ENCODE measurements around the gene SPAG17. TPM values are rescaled to one million over a fixed set of nuclear protein-coding genes. Genes with fewer than 3 reads are reported as not detected.

Gene SPAG17
- total RNA-seq, 1 experiment from 2014 or later, result not detected

DNA sequence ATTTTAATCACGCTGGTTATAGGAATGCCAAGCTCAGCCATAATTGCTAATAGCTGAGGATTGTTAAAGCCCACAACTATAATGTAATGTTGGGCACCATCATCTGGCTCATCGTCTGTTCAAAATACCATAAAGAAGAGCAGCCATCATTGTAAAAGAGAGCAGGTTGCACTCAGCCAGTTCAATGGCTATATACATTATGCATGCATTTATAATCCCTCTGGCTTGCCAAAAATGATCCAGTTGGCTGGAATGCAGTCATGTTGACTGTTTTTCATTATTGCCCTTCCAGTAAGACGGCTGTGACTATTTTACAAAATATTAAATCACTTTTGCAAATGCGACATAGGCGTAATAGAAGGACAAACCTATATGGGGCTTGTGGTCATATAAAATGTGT, 85.3 kb downstream of the SPAG17 start:
- ChIA-PET POLR2A (no interaction called here), RAD21 (ENCODE audit: low non-redundant PET in 1 of 2, low total read pairs in 2 of 2, uncharacterized antibody in 2 of 2, unreplicated experiment in 2 of 2) (no interaction called here), CTCF (no interaction called here)
- Histone ChIP-seq H2AFZ (ENCODE audit: low read depth, low read length, poor library complexity, severe bottlenecking) (no peak overlapping the region), H3K36me3 (ENCODE audit: control insufficient read depth in 1 of 2, insufficient read depth in 2 of 2, low read length in 2 of 2) (no peaks in the 10 kb centered on the region), H4K20me1 (ENCODE audit: insufficient read depth) (no peaks in the 10 kb centered on the region), H3K4me3 (replicated peaks in 1 of 2; ENCODE audit: low read depth in 1 of 2, low read length in 2 of 2) (no peak overlapping the region), H3K9me2 (ENCODE audit: insufficient read depth) (no peaks in the 10 kb centered on the region), H3K79me2 (ENCODE audit: insufficient read depth, low read length) (no peaks in the 10 kb centered on the region), H3K9ac (ENCODE audit: low read length) (no peak overlapping the region), H3K4me1 (ENCODE audit: control insufficient read depth in 1 of 2, insufficient read depth in 2 of 2, low read length in 2 of 2) (no peaks in the 10 kb centered on the region), H3K27ac (ENCODE audit: low read depth, low read length) (no peak overlapping the region), H3K9me3 (ENCODE audit: control insufficient read depth in 1 of 2, insufficient read depth in 1 of 2, low read depth in 1 of 2, low read length in 2 of 2) (no peaks in the 10 kb centered on the region), H3K4me2 (ENCODE audit: low read length) (no peak overlapping the region), H3K27me3 (ENCODE audit: insufficient read depth, low read length) (peaks cover 25% of the 10 kb centered on the region)
- intact Hi-C loops (cut with micrococcal nuclease), result no loop called here
- ATAC-seq, result no peak
- no TSS peak for BruUV-seq (replicated peaks)
- TF ChIP-seq ZFX (IDR thresholded peaks at IDR 0.05) (no peak), EZH2 (IDR thresholded peaks at IDR 0.05) (no peak), ELF1 (IDR thresholded peaks at IDR 0.05; ENCODE audit: borderline replicate concordance, low read depth) (no peak), JUND (IDR thresholded peaks at IDR 0.05) (no peak), CEBPB (IDR thresholded peaks at IDR 0.05; ENCODE audit: low read depth) (no peak)
- TF ChIP-seq, protein P1, sequence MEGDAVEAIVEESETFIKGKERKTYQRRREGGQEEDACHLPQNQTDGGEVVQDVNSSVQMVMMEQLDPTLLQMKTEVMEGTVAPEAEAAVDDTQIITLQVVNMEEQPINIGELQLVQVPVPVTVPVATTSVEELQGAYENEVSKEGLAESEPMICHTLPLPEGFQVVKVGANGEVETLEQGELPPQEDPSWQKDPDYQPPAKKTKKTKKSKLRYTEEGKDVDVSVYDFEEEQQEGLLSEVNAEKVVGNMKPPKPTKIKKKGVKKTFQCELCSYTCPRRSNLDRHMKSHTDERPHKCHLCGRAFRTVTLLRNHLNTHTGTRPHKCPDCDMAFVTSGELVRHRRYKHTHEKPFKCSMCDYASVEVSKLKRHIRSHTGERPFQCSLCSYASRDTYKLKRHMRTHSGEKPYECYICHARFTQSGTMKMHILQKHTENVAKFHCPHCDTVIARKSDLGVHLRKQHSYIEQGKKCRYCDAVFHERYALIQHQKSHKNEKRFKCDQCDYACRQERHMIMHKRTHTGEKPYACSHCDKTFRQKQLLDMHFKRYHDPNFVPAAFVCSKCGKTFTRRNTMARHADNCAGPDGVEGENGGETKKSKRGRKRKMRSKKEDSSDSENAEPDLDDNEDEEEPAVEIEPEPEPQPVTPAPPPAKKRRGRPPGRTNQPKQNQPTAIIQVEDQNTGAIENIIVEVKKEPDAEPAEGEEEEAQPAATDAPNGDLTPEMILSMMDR (IDR thresholded peaks at IDR 0.05 in 2 of 3, conservative IDR thresholded peaks at IDR 0.05 in 1 of 3; ENCODE audit: borderline replicate concordance in 1 of 3, insufficient read depth in 1 of 3, low read depth in 2 of 3, low read length in 2 of 3), result no peak
- TF ChIP-seq, protein P2, sequence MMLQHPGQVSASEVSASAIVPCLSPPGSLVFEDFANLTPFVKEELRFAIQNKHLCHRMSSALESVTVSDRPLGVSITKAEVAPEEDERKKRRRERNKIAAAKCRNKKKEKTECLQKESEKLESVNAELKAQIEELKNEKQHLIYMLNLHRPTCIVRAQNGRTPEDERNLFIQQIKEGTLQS (IDR thresholded peaks at IDR 0.05), result no peak
- DNase-seq (ENCODE audit: low read depth, low spot score), result no peak

DNA sequence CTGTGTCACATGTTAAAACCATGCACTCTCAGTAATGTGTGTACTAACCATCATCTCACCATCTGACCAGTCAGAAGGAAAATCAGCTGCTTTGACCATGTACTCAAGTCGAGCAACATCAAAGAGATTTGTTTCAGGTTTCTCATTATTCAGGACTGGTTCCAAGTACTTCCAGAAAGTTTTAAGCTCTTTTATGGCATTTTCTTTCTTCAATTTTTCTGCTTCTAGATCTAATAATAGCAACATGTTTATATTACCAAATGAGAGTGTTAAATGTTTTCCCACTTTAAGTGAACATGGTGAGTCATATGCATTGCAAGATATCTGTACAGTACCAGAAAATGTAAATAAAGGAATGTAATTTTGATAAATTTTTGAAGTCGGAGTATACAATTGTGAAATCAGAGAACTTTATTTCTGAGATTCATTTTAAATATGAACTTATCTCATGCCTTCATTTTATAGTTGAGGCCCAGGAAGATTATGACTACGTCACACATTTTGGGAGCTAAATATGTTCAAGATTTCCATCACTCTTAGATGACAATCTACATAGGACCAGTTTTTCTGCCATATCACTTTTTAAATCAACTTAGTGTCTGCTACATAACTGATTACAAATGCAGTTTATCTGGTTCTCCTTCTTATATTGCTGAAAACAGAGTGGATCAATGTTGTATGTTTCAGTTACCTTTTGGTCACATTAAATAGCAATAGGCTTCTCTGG, 87.2 kb downstream of the SPAG17 start:
- CTCF ChIA-PET, result no interaction called here
- Histone ChIP-seq H3K4me2 (ENCODE audit: low read length) (no peak overlapping the region), H3K79me2 (ENCODE audit: insufficient read depth, low read length) (no peaks in the 10 kb centered on the region), H3K4me1 (ENCODE audit: control insufficient read depth in 1 of 2, insufficient read depth in 2 of 2, low read length in 2 of 2) (no peaks in the 10 kb centered on the region), H4K20me1 (ENCODE audit: insufficient read depth) (no peaks in the 10 kb centered on the region), H3K9me2 (ENCODE audit: insufficient read depth) (no peaks in the 10 kb centered on the region), H3K27me3 (ENCODE audit: insufficient read depth, low read length) (peaks cover 18% of the 10 kb centered on the region), H3K9me3 (ENCODE audit: control insufficient read depth in 1 of 2, insufficient read depth in 1 of 2, low read depth in 1 of 2, low read length in 2 of 2) (no peaks in the 10 kb centered on the region), H3K27ac (ENCODE audit: low read depth, low read length) (no peak overlapping the region), H3K9ac (ENCODE audit: low read length) (no peak overlapping the region), H3K4me3 (replicated peaks in 1 of 2; ENCODE audit: low read depth in 1 of 2, low read length in 2 of 2) (no peak overlapping the region), H3K36me3 (ENCODE audit: control insufficient read depth in 1 of 2, insufficient read depth in 2 of 2, low read length in 2 of 2) (no peaks in the 10 kb centered on the region), H2AFZ (ENCODE audit: low read depth, low read length, poor library complexity, severe bottlenecking) (no peak overlapping the region)
- DNase-seq (ENCODE audit: low read depth, low spot score), result no peak
- POLR2A ChIA-PET, result no interaction called here
- BruUV-seq (replicated peaks), result no TSS peak
- RAD21 ChIA-PET (ENCODE audit: low non-redundant PET in 1 of 2, low total read pairs in 2 of 2, uncharacterized antibody in 2 of 2, unreplicated experiment in 2 of 2), result no interaction called here
- no peak for ATAC-seq
- no peak for TF ChIP-seq POLR2A (IDR thresholded peaks at IDR 0.05; ENCODE audit: borderline replicate concordance, extremely low read depth, insufficient read depth, insufficient read length)
- TF ChIP-seq ELF1 (IDR thresholded peaks at IDR 0.05; ENCODE audit: borderline replicate concordance, low read depth), result no peak
- TF ChIP-seq EZH2 (IDR thresholded peaks at IDR 0.05), result no peak
- no peak for TF ChIP-seq POLR2AphosphoS5 (IDR thresholded peaks at IDR 0.05; ENCODE audit: low read depth, low read length)
- TF ChIP-seq, protein P3, sequence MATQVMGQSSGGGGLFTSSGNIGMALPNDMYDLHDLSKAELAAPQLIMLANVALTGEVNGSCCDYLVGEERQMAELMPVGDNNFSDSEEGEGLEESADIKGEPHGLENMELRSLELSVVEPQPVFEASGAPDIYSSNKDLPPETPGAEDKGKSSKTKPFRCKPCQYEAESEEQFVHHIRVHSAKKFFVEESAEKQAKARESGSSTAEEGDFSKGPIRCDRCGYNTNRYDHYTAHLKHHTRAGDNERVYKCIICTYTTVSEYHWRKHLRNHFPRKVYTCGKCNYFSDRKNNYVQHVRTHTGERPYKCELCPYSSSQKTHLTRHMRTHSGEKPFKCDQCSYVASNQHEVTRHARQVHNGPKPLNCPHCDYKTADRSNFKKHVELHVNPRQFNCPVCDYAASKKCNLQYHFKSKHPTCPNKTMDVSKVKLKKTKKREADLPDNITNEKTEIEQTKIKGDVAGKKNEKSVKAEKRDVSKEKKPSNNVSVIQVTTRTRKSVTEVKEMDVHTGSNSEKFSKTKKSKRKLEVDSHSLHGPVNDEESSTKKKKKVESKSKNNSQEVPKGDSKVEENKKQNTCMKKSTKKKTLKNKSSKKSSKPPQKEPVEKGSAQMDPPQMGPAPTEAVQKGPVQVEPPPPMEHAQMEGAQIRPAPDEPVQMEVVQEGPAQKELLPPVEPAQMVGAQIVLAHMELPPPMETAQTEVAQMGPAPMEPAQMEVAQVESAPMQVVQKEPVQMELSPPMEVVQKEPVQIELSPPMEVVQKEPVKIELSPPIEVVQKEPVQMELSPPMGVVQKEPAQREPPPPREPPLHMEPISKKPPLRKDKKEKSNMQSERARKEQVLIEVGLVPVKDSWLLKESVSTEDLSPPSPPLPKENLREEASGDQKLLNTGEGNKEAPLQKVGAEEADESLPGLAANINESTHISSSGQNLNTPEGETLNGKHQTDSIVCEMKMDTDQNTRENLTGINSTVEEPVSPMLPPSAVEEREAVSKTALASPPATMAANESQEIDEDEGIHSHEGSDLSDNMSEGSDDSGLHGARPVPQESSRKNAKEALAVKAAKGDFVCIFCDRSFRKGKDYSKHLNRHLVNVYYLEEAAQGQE (IDR thresholded peaks at IDR 0.05; ENCODE audit: low read depth), result no peak
- no peak for TF ChIP-seq CBX3 (IDR thresholded peaks at IDR 0.05; ENCODE audit: low read depth)
- no peak for TF ChIP-seq FOSL1 (IDR thresholded peaks at IDR 0.05; ENCODE audit: low read depth)
- intact Hi-C loops (cut with micrococcal nuclease), result no loop called here

All from HCT116 (cell line).